ENCODE results near the gene IGSF11.

GRCh38 chr3:118960876-118961450, 73.7 kb downstream of the IGSF11 start:
- TF ChIP-seq, protein P1, sequence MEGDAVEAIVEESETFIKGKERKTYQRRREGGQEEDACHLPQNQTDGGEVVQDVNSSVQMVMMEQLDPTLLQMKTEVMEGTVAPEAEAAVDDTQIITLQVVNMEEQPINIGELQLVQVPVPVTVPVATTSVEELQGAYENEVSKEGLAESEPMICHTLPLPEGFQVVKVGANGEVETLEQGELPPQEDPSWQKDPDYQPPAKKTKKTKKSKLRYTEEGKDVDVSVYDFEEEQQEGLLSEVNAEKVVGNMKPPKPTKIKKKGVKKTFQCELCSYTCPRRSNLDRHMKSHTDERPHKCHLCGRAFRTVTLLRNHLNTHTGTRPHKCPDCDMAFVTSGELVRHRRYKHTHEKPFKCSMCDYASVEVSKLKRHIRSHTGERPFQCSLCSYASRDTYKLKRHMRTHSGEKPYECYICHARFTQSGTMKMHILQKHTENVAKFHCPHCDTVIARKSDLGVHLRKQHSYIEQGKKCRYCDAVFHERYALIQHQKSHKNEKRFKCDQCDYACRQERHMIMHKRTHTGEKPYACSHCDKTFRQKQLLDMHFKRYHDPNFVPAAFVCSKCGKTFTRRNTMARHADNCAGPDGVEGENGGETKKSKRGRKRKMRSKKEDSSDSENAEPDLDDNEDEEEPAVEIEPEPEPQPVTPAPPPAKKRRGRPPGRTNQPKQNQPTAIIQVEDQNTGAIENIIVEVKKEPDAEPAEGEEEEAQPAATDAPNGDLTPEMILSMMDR (IDR thresholded peaks at IDR 0.05) = no peak
- TF ChIP-seq EP300 (IDR thresholded peaks at IDR 0.05; ENCODE audit: low read depth) = no peak
- TF ChIP-seq POLR2A (IDR thresholded peaks at IDR 0.05) = no peak
